HepG2 (cell line): ENCODE measurements around the gene CCDC28A. TPM values are rescaled to one million over a fixed set of nuclear protein-coding genes. Genes with fewer than 3 reads are reported as not detected.

Experiments used
- ATAC-seq: fragments of 200-7000 bp; cut with Tn5 transposase; 3 replicates; pipeline ENCODE4 v1.9.1; 2020; ENCODE audit warnings: mild to moderate bottlenecking, moderate library complexity
- BruUV-seq: library from RNA; stranded (reverse); fragments of 400-500 nt; replicated peaks from 2 replicates; lab custom pipeline; 2021; lab: Mats Ljungman, UMichigan
- CTCF ChIA-PET: fragments of 300-600 bp; formaldehyde crosslinking; extraction: SDS; loops from one replicate; lab custom pipeline; 2021; ENCODE audit warnings: low total read pairs, inconsistent platforms, low intra/inter-chr PET ratio; lab: Yijun Ruan, JAX
- POLR2A ChIA-PET: fragments of 350-600 bp; sonication (Branson Sonifier 250); formaldehyde crosslinking; loops from one replicate; lab custom pipeline; 2020; ENCODE audit warnings: antibody characterized with exemption, inconsistent platforms; lab: Yijun Ruan, JAX
- DNase-seq: peaks from one replicate; pipeline ENCODE4 v3.0.0-alpha.2; 2015; ENCODE audit warnings: low spot score
- FAIRE-seq: peaks from 3 replicates; lab custom pipeline; 2011; peaks lifted over from hg19 to GRCh38; lab: Jason Lieb, UNC
- H2AFZ ChIP-seq: one replicate; pipeline ENCODE4 v1.6.1; 2011; ENCODE audit warnings: low read length, inconsistent platforms
- H3K27ac ChIP-seq: fragments of 300-600 bp; 3 replicates; pipeline ENCODE4 v1.8.0; 2011; ENCODE audit warnings: mixed run types, mild to moderate bottlenecking, mixed read lengths, low read length, inconsistent platforms; ENCODE audit not compliant: insufficient read depth; ENCODE audit errors: extremely low read length
- H3K27me3 ChIP-seq, 2 experiments: fragments of 200-600 bp in 1 of 2; 2 replicates in 1 of 2; 3 replicates in 1 of 2; pipeline versions ENCODE4 v1.6.0 to v1.8.0; 2011; ENCODE audit warnings: low read length in 2 of 2, mild to moderate bottlenecking in 2 of 2, moderate library complexity in 2 of 2, inconsistent platforms in 1 of 2; ENCODE audit not compliant: insufficient read depth in 2 of 2, control insufficient read depth in 1 of 2
- H3K36me3 ChIP-seq, 2 experiments: fragments of 200-600 bp in 1 of 2; replicated peaks in 1 of 2; 2 replicates in 1 of 2; 3 replicates in 1 of 2; pipeline versions ENCODE4 v1.5.1 to v1.8.0; 2011; ENCODE audit warnings: low read length in 2 of 2, inconsistent platforms in 1 of 2; ENCODE audit not compliant: insufficient read depth in 2 of 2, control insufficient read depth in 1 of 2
- H3K4me1 ChIP-seq: 2 replicates; pipeline ENCODE4 v1.5.1; 2012; ENCODE audit warnings: low read length, inconsistent platforms; ENCODE audit not compliant: insufficient read depth
- H3K4me2 ChIP-seq: 2 replicates; pipeline ENCODE4 v1.6.0; 2011; ENCODE audit warnings: low read depth, low read length, inconsistent platforms
- H3K4me3 ChIP-seq, 3 experiments: fragments of 200-600 bp in 1 of 3; sonication (generic), shearing (Covaris generic) in 1 of 3; replicated peaks in 1 of 3; 2 replicates each; pipeline ENCODE4 v1.5.1; 2011 to 2016; ENCODE audit warnings: low read length in 3 of 3, inconsistent platforms in 2 of 3, low read depth in 2 of 3, mild to moderate bottlenecking in 2 of 3, control low read depth in 1 of 3, mixed read lengths in 1 of 3; ENCODE audit not compliant: insufficient read depth in 1 of 3
- H3K79me2 ChIP-seq: one replicate; pipeline ENCODE4 v1.6.1; 2011; ENCODE audit warnings: low read length, inconsistent platforms; ENCODE audit not compliant: insufficient read depth
- H3K9ac ChIP-seq: 2 replicates; pipeline ENCODE4 v1.6.0; 2011; ENCODE audit warnings: mild to moderate bottlenecking, low read depth, low read length, inconsistent platforms; ENCODE audit not compliant: insufficient read depth
- H3K9me3 ChIP-seq: 2 replicates; pipeline ENCODE4 v1.5.1; 2012; ENCODE audit warnings: mild to moderate bottlenecking, low read length
- H4K20me1 ChIP-seq: 2 replicates; pipeline ENCODE4 v1.6.0; 2011; ENCODE audit warnings: inconsistent platforms, mild to moderate bottlenecking, low read length, moderate library complexity; ENCODE audit not compliant: insufficient read depth
- BRCA1 ChIP-seq: sonication (generic); formaldehyde crosslinking; IDR thresholded peaks from 2 replicates; pipeline ENCODE4 v1.4.0; 2020; ENCODE audit warnings: missing genetic modification reagents
- EP300 ChIP-seq, 3 experiments: sonication (generic) in 1 of 3; formaldehyde crosslinking in 1 of 3; IDR thresholded peaks; 2 replicates each; pipeline versions ENCODE4 v1.5.1 to v1.6.1; 2011 to 2020; ENCODE audit warnings: low read depth in 2 of 3, low read length in 2 of 3, borderline replicate concordance in 1 of 3, improper control_type of control experiment in 1 of 3, mild to moderate bottlenecking in 1 of 3, missing genetic modification reagents in 1 of 3, moderate library complexity in 1 of 3
- HCFC1 ChIP-seq: fragments of 150-350 bp; IDR thresholded peaks from 2 replicates; pipeline ENCODE4 v1.6.1; 2014; ENCODE audit warnings: low read depth, low read length
- MLXIP ChIP-seq: sonication (generic); formaldehyde crosslinking; IDR thresholded peaks from 2 replicates; pipeline ENCODE4 v1.9.0; 2021; ENCODE audit warnings: missing genetic modification reagents, borderline replicate concordance
- NCOA1 ChIP-seq: sonication (generic); formaldehyde crosslinking; IDR thresholded peaks from 2 replicates; pipeline ENCODE4 v1.9.0; 2021; ENCODE audit warnings: missing genetic modification reagents
- NFYB ChIP-seq: sonication (generic); formaldehyde crosslinking; IDR thresholded peaks from 2 replicates; pipeline ENCODE4 v1.4.0; 2020; ENCODE audit warnings: missing genetic modification reagents
- ONECUT2 ChIP-seq: sonication (generic); formaldehyde crosslinking; IDR thresholded peaks from 2 replicates; pipeline ENCODE4 v1.4.0; 2020; ENCODE audit warnings: missing genetic modification reagents
- PBX2 ChIP-seq: IDR thresholded peaks from 2 replicates; pipeline ENCODE4 v1.6.1; 2016; ENCODE audit warnings: control low read depth
- RBAK ChIP-seq: sonication (generic); formaldehyde crosslinking; IDR thresholded peaks from 2 replicates; pipeline ENCODE4 v1.5.1; 2020; ENCODE audit warnings: mild to moderate bottlenecking, missing genetic modification reagents
- STAG1 ChIP-seq: sonication (generic); formaldehyde crosslinking; IDR thresholded peaks from 2 replicates; pipeline ENCODE4 v1.4.0; 2020; ENCODE audit warnings: missing genetic modification reagents
- TAF1 ChIP-seq: sonication (generic); formaldehyde crosslinking; IDR thresholded peaks from 2 replicates; pipeline ENCODE4 v1.4.0; 2020; ENCODE audit warnings: missing genetic modification reagents
- TCF7 ChIP-seq: sonication (generic); IDR thresholded peaks from 2 replicates; pipeline ENCODE4 v1.6.1; 2016; ENCODE audit warnings: antibody characterized with exemption, low read depth
- ZNF609 ChIP-seq: sonication (generic); formaldehyde crosslinking; IDR thresholded peaks from 2 replicates; pipeline ENCODE4 v1.4.0; 2020; ENCODE audit warnings: mild to moderate bottlenecking, missing genetic modification reagents, borderline replicate concordance
- ZNF816 ChIP-seq: sonication (generic); formaldehyde crosslinking; IDR thresholded peaks from 2 replicates; pipeline ENCODE4 v1.8.0; 2022; ENCODE audit warnings: missing genetic modification reagents, mild to moderate bottlenecking, borderline replicate concordance
- ZSCAN22 ChIP-seq: sonication (generic); formaldehyde crosslinking; IDR thresholded peaks from 2 replicates; pipeline ENCODE4 v1.4.0; 2020; ENCODE audit warnings: mild to moderate bottlenecking, missing genetic modification reagents
- ZSCAN25 ChIP-seq: sonication (generic); formaldehyde crosslinking; IDR thresholded peaks from 2 replicates; pipeline ENCODE4 v1.8.0; 2022; ENCODE audit warnings: mild to moderate bottlenecking, missing genetic modification reagents
- WGBS: methylation state at CpG from one replicate; pipeline ENCODE4 v1.1.6; 2017; ENCODE audit warnings: low lambda C conversion rate; 5-methylcytosine and 5-hydroxymethylcytosine counted together
- in situ Hi-C: cut with HindIII; loops from 2 replicates; pipeline ENCODE4 v1.10.0; 2017; ENCODE audit warnings: low pct_unique_long_range_greater_than_20kb; ENCODE audit not compliant: extremely low pct_ligation_motif_present
- intact Hi-C: fragments of 100-400 bp; cut with micrococcal nuclease; formaldehyde crosslinking; loops from one replicate; pipeline ENCODE4 v1.10.0; 2022; ENCODE audit not compliant: unreplicated experiment
- polyA plus RNA-seq, 8 experiments: library from polyadenylated mRNA; depleted of rRNA in 3 of 8; stranded (reverse) in 7 of 8; unstranded in 1 of 8; fragments of >200 nt; fragmentation: Illumina TruSeq in 4 of 8; extraction: Trizol in 4 of 8; gene quantifications; 2 replicates each; pipeline versions ENCODE4 v1.2.1 to v1.2.3, GENCODE V29; 2011 to 2016; ENCODE audit warnings: low read depth in 4 of 8, missing spikeins in 1 of 8, mixed read lengths in 1 of 8; ENCODE audit not compliant: insufficient read depth in 1 of 8
- total RNA-seq, 5 experiments: library from RNA; depleted of rRNA; stranded (reverse); fragments of >200 nt; fragmentation: Illumina TruSeq; extraction: Trizol; gene quantifications; 2 replicates each; pipeline ENCODE4 v1.2.3, GENCODE V29; 2016; ENCODE audit warnings: low read depth in 1 of 5

CCDC28A gene
- total and polyA plus RNA-seq, 2 of the 13 experiments (the other 11 are each of a cell fraction or from before 2014, with no cell fraction given): 15.8 TPM

- TF ChIP-seq ONECUT2 (CRISPR knock-in tag) (no peak), NCOA1 (CRISPR knock-in tag) (no peak), EP300 (IDR thresholded peaks at IDR 0.05; ENCODE audit: low read depth in 2 of 2, low read length in 2 of 2) (no peak), EP300 (CRISPR knock-in tag; IDR thresholded peaks at IDR 0.05; ENCODE audit: borderline replicate concordance) (no peak), TAF1 (CRISPR knock-in tag) (no peak)
- TF ChIP-seq, all 625 proteins: peak for 0
Observed at GRCh38 chr6:138785079-138785478, 11.5 kb downstream of the CCDC28A start (continued).

GRCh38 chr6:138785980-138786379 is 12.4 kb downstream of the CCDC28A start:
- ATAC-seq: no peak
- 97% methylated on average over 3 of the region's 3 CpGs for WGBS
- no peak for DNase-seq
- Histone ChIP-seq H3K36me3 (peaks cover 3 to 10% of the 10 kb centered on the region in 2 experiments; a peak in 4 of 5 replicates), H4K20me1 (no peaks in the 10 kb centered on the region), H2AFZ (no peak overlapping the region), H3K27me3 (no peaks in the 10 kb centered on the region), H3K27ac (no peak overlapping the region), H3K4me2 (no peak overlapping the region), H3K79me2 (no peaks in the 10 kb centered on the region), H3K9me3 (no peaks in the 10 kb centered on the region), H3K4me3 (no peak overlapping the region), H3K4me1 (no peaks in the 10 kb centered on the region), H3K9ac (no peak overlapping the region)
- no TSS peak for BruUV-seq
- ChIA-PET CTCF (no interaction called here), POLR2A (no interaction called here)
- intact Hi-C loops (no loop called here), in situ Hi-C loops (no loop called here)
- FAIRE-seq: no peak
- TF ChIP-seq PBX2 (CRISPR knock-in tag) (no peak), ZNF816 (CRISPR knock-in tag) (no peak), HCFC1 (no peak), ZSCAN22 (no peak), STAG1 (CRISPR knock-in tag) (no peak), BRCA1 (CRISPR knock-in tag) (no peak), NFYB (CRISPR knock-in tag) (no peak), RBAK (CRISPR knock-in tag) (no peak), ZSCAN25 (no peak), MLXIP (CRISPR knock-in tag) (no peak), TCF7 (no peak), ZNF609 (no peak)
